Measurements from ENCODE around the gene CPSF6.
"Not testable (repeated sequence)": the region's sequence is repeated elsewhere in the genome, so short reads cannot be mapped to it uniquely, and the experiment has no call there.

CPSF6 gene

DNA sequence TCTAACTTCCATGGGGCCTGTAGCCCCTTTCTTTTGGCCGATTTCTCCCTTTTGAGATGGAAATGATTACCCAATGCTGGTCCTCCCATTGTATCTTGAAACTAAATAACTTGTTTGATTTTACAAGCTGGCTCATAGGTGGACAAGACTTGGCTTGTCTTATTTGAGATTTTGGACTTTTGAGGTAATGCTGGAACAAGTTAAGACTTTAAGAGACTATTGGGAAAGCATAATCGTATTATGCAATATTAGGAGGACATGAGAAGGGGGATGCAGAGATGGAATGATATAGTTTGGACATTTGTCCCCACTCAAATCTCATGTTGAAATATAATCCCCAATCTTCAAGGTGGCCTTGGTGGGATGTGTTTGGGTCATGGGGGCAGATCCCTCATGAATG is 59.6 kb downstream of the CPSF6 start:
- TF ChIP-seq YY1 (IDR thresholded peaks at IDR 0.05; ENCODE audit: insufficient read depth, insufficient read length): no peak
- TF ChIP-seq ZNF274 (IDR thresholded peaks at IDR 0.05; ENCODE audit: low read depth, low read length): no peak
- no peak for TF ChIP-seq SUZ12 (IDR thresholded peaks at IDR 0.05; ENCODE audit: extremely low read depth, insufficient read depth, insufficient read length)
- Histone ChIP-seq H3K4me3 (ENCODE audit: insufficient read length, low read depth) (no peak overlapping the region), H3K9me3 (ENCODE audit: insufficient read depth, low read length) (peaks cover 22% of the 10 kb centered on the region), H3K4me1 (ENCODE audit: insufficient read depth, insufficient read length) (no peaks in the 10 kb centered on the region), H3K36me3 (ENCODE audit: insufficient read depth, insufficient read length, low read length) (no peaks in the 10 kb centered on the region), H3K27me3 (ENCODE audit: insufficient read depth, insufficient read length) (no peaks in the 10 kb centered on the region), H3K9ac (ENCODE audit: insufficient read length, low read depth) (no peak overlapping the region)
- no peak for DNase-seq (ENCODE audit: low read depth, low spot score)

DNA sequence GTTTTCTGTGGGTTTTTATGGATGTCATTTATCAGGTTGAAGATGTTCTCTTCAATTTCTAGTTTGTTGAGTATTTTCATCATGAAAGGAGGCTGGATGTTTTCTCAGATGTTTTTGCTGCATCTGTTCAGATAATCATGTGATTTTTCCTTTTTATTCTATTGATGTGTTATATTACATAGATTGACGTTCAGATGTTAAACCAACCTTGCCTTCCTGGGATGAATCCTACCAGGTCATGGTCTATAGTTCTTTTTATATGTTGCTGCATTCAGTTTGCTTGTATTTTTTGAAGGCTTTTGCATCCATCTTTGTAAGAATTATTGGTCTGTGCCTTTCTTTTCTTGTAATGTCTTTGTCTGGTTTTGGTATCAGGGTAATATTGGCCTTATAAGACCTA is 64.9 kb downstream of the CPSF6 start:
- Histone ChIP-seq H3K4me1 (ENCODE audit: insufficient read depth, insufficient read length) (no peaks in the 10 kb centered on the region), H3K4me3 (ENCODE audit: insufficient read length, low read depth) (no peak overlapping the region), H3K9me3 (ENCODE audit: insufficient read depth, low read length) (peaks cover 27% of the 10 kb centered on the region), H3K36me3 (ENCODE audit: insufficient read depth, insufficient read length, low read length) (no peaks in the 10 kb centered on the region), H3K9ac (ENCODE audit: insufficient read length, low read depth) (no peak overlapping the region), H3K27me3 (ENCODE audit: insufficient read depth, insufficient read length) (no peaks in the 10 kb centered on the region)
- TF ChIP-seq YY1 (IDR thresholded peaks at IDR 0.05; ENCODE audit: insufficient read depth, insufficient read length): no peak
- no peak for TF ChIP-seq SUZ12 (IDR thresholded peaks at IDR 0.05; ENCODE audit: extremely low read depth, insufficient read depth, insufficient read length)
- TF ChIP-seq ZNF274 (IDR thresholded peaks at IDR 0.05; ENCODE audit: low read depth, low read length): no peak
- no peak for DNase-seq (ENCODE audit: low read depth, low spot score)

DNA sequence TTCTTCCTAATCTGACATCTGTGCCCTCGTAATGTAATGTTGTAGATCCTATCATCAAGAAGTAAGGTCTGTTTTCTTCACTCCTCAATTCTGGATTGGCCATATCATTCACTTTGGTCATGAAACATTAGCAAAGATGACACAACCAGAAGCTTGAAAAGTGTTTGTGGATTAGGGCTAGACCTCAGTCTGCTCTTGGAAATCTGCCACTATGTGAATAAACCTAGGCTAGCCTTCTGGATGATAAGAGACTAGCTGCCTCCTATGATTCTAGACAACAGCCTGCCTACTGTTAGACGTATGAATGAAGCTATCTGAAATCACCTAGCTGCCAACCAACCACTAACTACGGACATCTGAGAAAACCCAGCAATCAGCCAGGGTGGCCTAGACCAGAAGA is 70.1 kb downstream of the CPSF6 start:
- no peak for DNase-seq (ENCODE audit: low read depth, low spot score)
- Histone ChIP-seq H3K9ac (ENCODE audit: insufficient read length, low read depth) (no peak overlapping the region), H3K36me3 (ENCODE audit: insufficient read depth, insufficient read length, low read length) (no peaks in the 10 kb centered on the region), H3K9me3 (ENCODE audit: insufficient read depth, low read length) (peaks cover 20% of the 10 kb centered on the region), H3K27me3 (ENCODE audit: insufficient read depth, insufficient read length) (no peaks in the 10 kb centered on the region), H3K4me3 (ENCODE audit: insufficient read length, low read depth) (no peak overlapping the region), H3K4me1 (ENCODE audit: insufficient read depth, insufficient read length) (no peaks in the 10 kb centered on the region)
- no peak for TF ChIP-seq YY1 (IDR thresholded peaks at IDR 0.05; ENCODE audit: insufficient read depth, insufficient read length)
- no peak for TF ChIP-seq ZNF274 (IDR thresholded peaks at IDR 0.05; ENCODE audit: low read depth, low read length)
- TF ChIP-seq SUZ12 (IDR thresholded peaks at IDR 0.05; ENCODE audit: extremely low read depth, insufficient read depth, insufficient read length): no peak

DNA sequence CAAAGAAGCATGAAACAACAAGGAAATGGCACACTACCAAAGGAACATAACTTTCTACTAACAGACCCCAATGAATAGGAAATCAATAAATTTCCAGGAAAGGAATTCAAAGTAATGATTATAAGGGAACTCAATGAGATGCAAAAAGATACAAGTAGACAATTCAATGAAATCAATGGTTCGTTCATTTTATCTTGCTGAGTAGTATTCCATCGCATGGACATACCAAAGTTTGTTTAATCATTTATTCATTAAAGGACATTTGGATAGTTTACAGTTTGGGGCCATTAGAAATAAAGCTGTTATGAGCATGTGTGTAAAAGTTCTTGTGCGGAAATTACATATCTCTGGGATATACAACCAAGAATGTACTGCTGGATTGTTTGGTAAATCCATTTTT is 73.8 kb downstream of the CPSF6 start:
- Histone ChIP-seq H3K9me3 (ENCODE audit: insufficient read depth, low read length) (peaks cover 36% of the 10 kb centered on the region; the same call in 1 of the 2 replicates), H3K9ac (ENCODE audit: insufficient read length, low read depth) (no peak overlapping the region), H3K36me3 (ENCODE audit: insufficient read depth, insufficient read length, low read length) (no peaks in the 10 kb centered on the region), H3K4me3 (ENCODE audit: insufficient read length, low read depth) (no peak overlapping the region), H3K27me3 (ENCODE audit: insufficient read depth, insufficient read length) (no peaks in the 10 kb centered on the region), H3K4me1 (ENCODE audit: insufficient read depth, insufficient read length) (no peaks in the 10 kb centered on the region)
- no peak for TF ChIP-seq YY1 (IDR thresholded peaks at IDR 0.05; ENCODE audit: insufficient read depth, insufficient read length)
- TF ChIP-seq SUZ12 (IDR thresholded peaks at IDR 0.05; ENCODE audit: extremely low read depth, insufficient read depth, insufficient read length): no peak
- no peak for TF ChIP-seq ZNF274 (IDR thresholded peaks at IDR 0.05; ENCODE audit: low read depth, low read length)
- DNase-seq (ENCODE audit: low read depth, low spot score): no peak

DNA sequence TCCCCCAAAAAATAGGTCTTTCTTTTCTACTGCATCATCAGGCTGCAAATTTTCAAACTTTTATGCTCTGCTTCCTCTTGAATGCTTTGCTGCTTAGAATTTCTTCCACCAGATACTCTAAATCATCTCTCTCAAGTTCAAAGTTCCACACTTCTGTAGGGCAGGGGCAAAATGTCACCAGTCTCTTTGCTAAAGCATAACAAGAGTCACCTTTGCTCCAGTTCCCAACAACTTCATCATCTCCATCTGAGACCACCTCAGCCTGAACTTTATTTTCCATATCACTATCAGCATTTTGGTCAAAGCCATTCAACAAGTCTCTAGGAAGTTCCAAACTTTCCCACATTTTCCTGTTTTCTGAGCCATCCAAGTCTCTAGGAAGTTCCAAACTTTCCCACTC is 77.4 kb downstream of the CPSF6 start:
- DNase-seq (ENCODE audit: low read depth, low spot score): not testable (repeated sequence)

DNA sequence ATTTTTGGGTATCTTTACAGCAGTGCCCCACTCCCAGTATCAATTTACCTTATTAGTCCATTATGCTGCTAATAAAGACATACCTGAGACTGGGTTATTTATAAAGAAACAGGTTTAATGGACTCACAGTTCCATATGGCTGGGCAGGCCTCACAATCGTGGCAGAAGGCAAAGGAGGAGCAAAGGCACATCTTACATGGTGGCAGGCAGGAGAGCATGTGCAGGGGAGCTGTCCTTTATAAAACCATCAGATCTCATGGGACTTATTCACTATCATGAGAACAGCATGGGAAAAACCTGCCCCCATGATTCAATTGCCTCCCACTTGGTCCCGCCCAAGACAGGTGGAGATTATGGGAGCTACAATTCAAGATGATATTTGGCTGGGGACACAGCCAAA is 77.9 kb downstream of the CPSF6 start:
- not testable (repeated sequence) for H3K4me1 ChIP-seq (ENCODE audit: insufficient read depth, insufficient read length); H3K9ac ChIP-seq (ENCODE audit: insufficient read length, low read depth); H3K4me3 ChIP-seq (ENCODE audit: insufficient read length, low read depth)

More for the DNA sequence above, 77.4 kb downstream of the CPSF6 start:
- H3K36me3 ChIP-seq (ENCODE audit: insufficient read depth, insufficient read length, low read length); H3K27me3 ChIP-seq (ENCODE audit: insufficient read depth, insufficient read length); H3K9ac ChIP-seq (ENCODE audit: insufficient read length, low read depth); H3K4me1 ChIP-seq (ENCODE audit: insufficient read depth, insufficient read length); H3K4me3 ChIP-seq (ENCODE audit: insufficient read length, low read depth): not testable (repeated sequence)
- H3K9me3 ChIP-seq (ENCODE audit: insufficient read depth, low read length): peaks cover 39% of the 10 kb centered on the region; the same call in 1 of the 2 replicates

DNA sequence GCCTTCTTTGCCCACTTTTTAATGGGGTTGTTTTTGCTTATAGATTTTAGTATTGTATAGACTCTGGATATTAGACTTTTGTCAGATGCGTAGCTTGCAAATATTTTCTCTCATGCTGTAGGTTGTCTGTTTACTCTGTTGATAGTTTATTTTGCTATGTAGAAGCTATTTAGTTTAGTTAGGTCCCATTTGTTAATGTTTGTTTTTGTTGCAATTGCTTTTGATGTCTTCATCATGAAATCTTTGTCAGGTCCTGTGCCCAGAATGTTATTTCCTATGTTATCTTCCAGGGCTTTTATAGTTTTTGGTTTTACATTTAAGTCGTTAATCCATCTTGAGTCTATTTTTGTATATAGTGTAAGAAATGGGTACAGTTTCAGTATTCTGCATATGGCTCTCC is 78.9 kb downstream of the CPSF6 start:
- H3K9me3 ChIP-seq (ENCODE audit: insufficient read depth, low read length): peaks cover 39% of the 10 kb centered on the region; the same call in 1 of the 2 replicates
- no peak for DNase-seq (ENCODE audit: low read depth, low spot score)
- H3K4me3 ChIP-seq (ENCODE audit: insufficient read length, low read depth): no peak overlapping the region
- H3K4me1 ChIP-seq (ENCODE audit: insufficient read depth, insufficient read length): no peaks in the 10 kb centered on the region
- H3K9ac ChIP-seq (ENCODE audit: insufficient read length, low read depth): no peak overlapping the region
- TF ChIP-seq SUZ12 (IDR thresholded peaks at IDR 0.05; ENCODE audit: extremely low read depth, insufficient read depth, insufficient read length) (no peak), YY1 (IDR thresholded peaks at IDR 0.05; ENCODE audit: insufficient read depth, insufficient read length) (no peak), ZNF274 (IDR thresholded peaks at IDR 0.05; ENCODE audit: low read depth, low read length) (no peak)
- no peaks in the 10 kb centered on the region for H3K27me3 ChIP-seq (ENCODE audit: insufficient read depth, insufficient read length)
- H3K36me3 ChIP-seq (ENCODE audit: insufficient read depth, insufficient read length, low read length): no peaks in the 10 kb centered on the region

More for the DNA sequence above, 77.9 kb downstream of the CPSF6 start:
- DNase-seq (ENCODE audit: low read depth, low spot score); H3K27me3 ChIP-seq (ENCODE audit: insufficient read depth, insufficient read length); H3K36me3 ChIP-seq (ENCODE audit: insufficient read depth, insufficient read length, low read length): not testable (repeated sequence)
- H3K9me3 ChIP-seq (ENCODE audit: insufficient read depth, low read length): peaks cover 39% of the 10 kb centered on the region; the same call in 1 of the 2 replicates

DNA sequence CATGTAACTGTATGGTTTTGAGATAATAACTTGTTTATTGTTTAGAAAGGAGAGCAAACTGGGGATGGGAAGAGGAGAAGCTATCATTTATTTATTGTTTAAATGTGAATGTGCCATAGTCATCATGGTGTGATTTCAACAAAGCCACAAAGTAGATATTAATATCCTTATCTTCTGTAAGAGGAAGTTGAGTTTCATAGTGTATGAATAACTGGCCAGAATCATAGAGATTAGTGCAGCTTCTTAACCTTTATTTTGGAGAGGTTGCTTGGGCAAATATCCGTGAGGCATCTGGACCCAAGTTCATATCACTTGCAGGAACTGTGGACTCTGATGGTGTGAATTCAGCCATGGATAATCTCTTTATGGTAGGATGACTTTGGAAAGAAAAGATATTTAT is 82.0 kb downstream of the CPSF6 start:
- Histone ChIP-seq H3K4me1 (ENCODE audit: insufficient read depth, insufficient read length) (no peaks in the 10 kb centered on the region), H3K9ac (ENCODE audit: insufficient read length, low read depth) (no peak overlapping the region), H3K27me3 (ENCODE audit: insufficient read depth, insufficient read length) (no peaks in the 10 kb centered on the region), H3K36me3 (ENCODE audit: insufficient read depth, insufficient read length, low read length) (no peaks in the 10 kb centered on the region), H3K4me3 (ENCODE audit: insufficient read length, low read depth) (no peak overlapping the region), H3K9me3 (ENCODE audit: insufficient read depth, low read length) (peaks cover 18% of the 10 kb centered on the region; the same call in 1 of the 2 replicates)
- no peak for TF ChIP-seq YY1 (IDR thresholded peaks at IDR 0.05; ENCODE audit: insufficient read depth, insufficient read length)
- no peak for TF ChIP-seq ZNF274 (IDR thresholded peaks at IDR 0.05; ENCODE audit: low read depth, low read length)
- TF ChIP-seq SUZ12 (IDR thresholded peaks at IDR 0.05; ENCODE audit: extremely low read depth, insufficient read depth, insufficient read length): no peak
- no peak for DNase-seq (ENCODE audit: low read depth, low spot score)

All from NT2/D1 (cell line).